Activated T-cell treated with anti-CD3 and anti-CD28 coated beads for 48 hours (primary cell): ENCODE measurements around the gene FAU.

Source experiments
- DNase-seq: peaks from one replicate; pipeline ENCODE4 v3.0.0-alpha.2; 2020; ENCODE audit warnings: low read depth

FAU gene

GRCh38 chr11:65135633-65136145, 13.8 kb upstream of the FAU start:
- DNase-seq: no peak

DNA sequence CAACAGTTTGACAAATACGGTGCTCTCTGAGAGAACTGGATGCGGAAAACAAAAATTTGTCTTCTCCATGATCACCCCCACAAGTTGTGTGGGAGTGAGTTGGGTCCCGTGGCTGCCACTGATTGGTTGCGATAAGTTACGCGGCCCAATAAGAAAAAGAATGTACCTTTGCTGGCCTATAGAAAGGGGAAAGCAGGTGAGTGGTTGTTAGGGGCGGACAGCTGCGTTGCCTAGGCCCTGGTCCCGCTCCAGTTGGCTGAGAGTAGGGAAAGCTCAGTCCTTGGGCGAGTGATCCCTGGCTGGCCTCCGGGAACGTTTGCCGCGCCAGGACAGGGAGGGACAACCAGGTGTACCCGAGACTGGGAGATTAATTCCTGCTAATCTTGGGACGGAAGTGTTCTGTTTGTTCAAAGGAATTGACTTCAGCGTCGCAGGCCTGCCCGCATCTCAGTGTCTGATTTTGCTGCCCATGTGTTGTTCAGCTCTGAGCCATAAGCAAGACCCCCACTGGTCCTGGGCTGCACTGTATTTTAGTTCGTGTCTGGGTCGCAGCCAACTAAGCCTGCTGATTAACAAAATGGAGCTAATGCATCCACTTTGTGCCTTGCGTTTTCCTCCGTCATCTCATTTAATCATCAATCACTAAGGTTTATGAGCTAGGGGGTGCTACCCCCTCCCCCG, 13.2 kb upstream of the FAU start:
- peak; percentile 65 for DNase-seq

DNA sequence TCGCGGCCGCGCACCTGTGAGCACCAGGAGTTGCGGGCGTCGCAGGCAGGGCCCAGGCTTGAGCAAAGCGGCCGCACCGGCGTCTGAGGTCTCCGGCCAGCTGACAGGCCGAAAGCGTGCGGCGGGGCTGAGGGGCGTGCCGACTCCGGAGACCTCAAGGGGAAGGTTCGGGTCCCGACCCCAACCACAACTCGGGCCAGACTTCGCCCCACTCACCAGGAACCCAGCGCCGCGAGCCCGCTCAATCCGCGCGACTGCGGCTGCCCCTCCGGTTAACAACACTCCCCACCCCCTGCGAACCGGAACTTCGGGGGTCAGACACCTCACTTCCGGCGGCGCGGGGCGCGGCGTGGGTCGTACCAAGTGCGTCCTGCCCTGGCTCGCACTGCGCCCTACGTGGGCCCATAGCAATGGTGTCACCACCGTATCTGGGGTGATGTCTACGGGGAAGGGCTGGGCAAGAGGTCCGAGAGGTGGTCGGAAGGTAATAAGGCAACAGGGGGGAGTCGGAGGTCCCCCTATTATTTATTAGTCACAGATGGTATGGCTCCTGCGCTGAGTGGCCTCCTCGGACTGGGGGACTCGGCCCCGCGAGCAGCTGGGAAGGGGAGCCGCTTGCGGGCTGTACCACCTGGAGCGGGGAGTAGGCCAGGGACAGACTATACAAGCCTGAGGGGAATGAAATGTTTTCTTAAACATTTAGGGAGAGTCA, 12.5 kb upstream of the FAU start, which contains the start of gene SYVN1:
TSS of gene SYVN1 (minus strand) at position 280 of the 712 bp plus-strand sequence. CDS start 918 bp downstream, outside the sequence.
- peak; percentile 88 for DNase-seq

GRCh38 chr11:65133724-65134123, 11.8 kb upstream of the FAU start:
- DNase-seq: no peak

- DNase-seq: peak; percentile 60
These were observed 11.2 kb upstream of the FAU start for GRCh38 chr11:65132988-65133700.

DNA sequence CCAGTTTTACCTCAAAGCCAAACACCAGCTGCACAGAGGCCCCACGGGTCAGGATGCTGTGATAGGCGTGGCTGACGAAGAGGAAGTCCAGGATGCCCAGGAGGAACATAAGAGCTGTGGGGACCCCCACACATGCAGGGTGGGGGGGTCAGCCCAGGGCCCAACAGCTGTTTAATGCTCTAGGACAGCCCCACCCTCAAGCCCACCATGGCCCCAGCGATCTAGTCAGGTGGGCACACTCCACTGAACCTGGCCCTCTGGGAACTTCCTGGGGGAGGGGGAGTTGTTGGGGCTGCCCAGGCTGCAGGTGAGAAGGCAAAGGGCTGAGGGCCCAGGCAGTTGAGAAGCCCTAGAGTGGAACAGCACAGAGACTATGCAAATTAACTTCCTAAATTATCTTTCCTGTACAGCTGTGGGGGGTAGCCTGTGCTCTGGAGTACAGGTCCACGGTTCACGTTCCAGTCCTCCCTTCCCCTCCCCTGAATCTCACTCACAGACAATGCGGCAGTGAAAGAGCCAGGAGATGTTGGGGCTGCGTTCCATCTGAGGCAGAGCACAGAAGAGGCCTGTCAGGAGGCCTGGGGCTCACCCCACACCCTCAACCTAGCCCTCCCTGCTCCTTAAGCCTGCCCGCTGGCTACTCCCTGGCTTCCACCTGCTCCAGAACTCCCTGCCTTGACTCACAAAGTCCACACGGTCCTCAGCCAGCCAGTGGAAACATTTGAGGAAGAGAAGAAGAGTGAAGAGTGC, 10.5 kb upstream of the FAU start:
- DNase-seq: no peak

DNA sequence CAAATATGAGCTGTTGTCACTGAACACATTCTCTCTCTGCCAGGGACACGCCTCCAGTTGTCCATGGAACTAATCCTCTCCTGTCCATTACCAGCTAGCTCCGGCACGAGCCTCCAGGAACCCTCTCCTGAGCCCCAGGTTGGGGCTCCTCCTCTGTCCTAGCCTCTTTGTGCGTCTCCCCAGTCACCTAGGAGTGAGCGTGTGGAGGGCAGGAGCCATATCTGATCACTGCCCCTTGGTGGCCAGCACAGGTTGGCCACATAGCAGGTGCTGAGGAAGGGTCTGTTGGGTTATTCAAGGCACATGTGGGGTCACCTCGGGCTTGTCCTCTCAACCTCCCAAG, 9.9 kb upstream of the FAU start:
- DNase-seq: no peak

- DNase-seq: no peak
These were observed 9.5 kb upstream of the FAU start for GRCh38 chr11:65131417-65131776.

- DNase-seq: no peak
These were observed 8.9 kb upstream of the FAU start for GRCh38 chr11:65130631-65131416.

DNA sequence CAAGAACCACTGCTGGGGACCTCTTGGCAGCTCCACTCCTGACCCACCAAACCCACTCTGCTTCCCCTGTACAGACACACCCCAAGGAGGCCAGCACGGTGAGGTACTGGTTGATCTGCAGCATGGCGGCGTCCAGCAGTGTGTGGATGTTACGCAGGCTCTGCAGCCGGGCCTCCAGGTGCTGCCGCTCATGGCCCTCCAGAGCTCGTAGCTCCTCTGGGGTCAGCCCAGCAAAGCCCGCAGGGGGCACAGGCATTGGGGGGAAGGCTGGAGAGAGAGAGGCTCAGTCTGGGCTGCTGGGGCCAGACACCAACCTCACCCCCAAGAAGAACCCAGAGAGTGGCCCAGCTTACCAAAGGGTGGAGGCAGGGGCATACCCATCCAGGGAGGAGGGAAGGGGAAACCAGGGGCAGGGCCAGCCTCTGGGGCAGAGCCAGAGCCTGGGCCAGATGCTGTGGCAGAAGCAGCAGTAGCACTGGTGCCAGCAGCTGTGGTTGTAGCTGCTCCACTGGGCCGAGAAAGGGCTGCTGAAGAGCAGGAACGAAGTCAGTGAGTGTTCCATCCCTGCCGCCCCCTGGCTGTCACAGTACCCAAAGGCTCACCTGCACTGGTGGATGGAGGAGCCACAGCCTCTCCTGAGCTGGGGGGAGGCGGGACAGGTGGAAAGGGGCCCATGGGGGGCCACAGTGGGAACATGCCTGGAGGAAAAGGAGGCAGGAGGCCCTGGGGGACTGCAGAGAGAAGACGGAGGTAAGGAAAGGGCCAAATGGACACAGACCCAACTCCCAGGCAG, 7.9 kb upstream of the FAU start:
- DNase-seq: no peak

DNA sequence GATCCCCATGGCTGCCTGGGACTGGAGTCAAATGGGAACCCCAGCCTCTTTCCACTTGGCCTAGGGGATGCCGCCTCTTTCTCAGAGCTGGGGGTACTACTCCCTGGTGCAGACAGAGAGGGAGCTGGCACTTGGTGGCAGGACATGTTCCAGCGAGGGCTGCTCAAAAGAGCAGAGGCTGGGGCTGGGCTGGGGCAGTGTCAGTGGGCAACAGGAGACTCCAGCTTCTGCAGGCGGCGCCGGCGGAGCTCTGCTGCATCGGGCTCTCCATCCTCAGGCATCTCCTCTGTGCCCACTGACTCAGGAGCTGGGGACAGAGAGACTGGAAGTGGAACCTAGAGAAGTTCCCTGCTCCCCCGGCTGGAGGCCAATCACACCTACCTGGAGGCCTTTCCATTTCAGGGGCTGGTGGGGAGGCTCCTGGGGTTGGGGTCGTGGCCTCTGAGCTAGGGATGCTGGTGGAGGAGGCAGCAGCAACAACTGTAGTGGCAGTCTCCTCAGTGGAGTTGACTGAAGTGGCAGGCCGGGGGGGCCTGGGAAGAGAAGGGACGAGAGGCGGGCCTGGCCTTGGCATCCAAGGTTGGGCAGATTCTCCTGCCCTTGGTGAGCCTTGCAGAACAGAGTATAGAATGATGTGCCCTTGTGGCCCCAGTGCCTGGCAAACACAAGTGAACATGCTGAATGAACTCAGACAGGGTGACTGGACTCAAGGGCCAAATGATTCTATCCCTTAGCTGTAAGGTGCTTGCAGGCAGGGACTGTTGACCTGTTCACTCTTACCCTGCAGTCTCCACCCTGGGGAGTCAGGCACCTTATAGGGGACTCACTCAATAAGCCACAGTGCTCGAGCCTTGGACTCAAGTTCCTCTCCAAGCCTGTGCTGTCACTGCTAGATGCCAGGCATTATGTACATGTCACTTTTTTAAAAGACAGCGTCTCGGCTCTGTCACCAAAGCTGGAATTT, 6.5 kb upstream of the FAU start:
- no peak for DNase-seq

- DNase-seq: no peak
These were observed 5.7 kb upstream of the FAU start for GRCh38 chr11:65127473-65128181.

GRCh38 chr11:65126624-65127274, 4.8 kb upstream of the FAU start:
- no peak for DNase-seq

DNA sequence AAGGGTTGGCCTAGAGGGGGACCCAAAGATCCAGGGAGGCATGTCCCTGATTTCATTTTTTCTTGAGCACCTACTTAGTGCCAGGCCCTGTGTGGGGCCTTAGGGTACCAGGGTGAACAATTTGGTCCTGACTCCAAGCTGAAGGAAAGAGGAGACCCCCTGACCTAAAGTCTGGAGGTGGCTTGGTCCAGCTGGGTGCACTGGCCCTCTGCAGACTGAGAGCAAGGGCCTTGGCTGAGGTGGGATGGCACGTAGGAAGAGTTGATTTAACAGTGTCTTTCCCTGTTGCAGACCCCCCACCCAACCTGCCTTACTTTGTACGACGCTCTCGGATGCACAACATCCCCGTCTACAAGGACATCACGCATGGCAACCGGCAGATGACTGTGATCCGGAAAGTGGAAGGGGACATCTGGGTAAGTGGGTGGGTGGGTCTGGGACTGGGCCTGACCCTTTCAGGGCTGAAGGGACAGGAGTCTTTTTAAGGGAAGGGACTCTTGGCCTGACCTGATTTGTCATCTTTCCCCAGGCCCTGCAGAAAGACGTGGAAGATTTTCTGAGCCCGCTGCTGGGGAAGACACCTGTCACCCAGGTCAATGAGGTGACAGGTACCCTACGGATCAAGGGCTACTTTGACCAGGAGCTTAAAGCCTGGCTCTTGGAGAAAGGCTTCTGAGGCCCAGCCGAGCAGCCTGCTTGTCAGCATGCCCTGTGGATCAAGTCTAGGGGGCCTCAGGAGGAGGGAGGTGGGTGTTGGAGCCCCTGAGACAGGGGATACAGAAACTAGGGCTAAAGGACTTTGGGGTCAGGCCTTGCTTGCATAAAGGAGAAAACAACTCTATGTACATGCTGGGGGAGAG, 3.5 kb upstream of the FAU start:
- DNase-seq: no peak

GRCh38 chr11:65124480-65125196, 2.7 kb upstream of the FAU start:
- no peak for DNase-seq

DNA sequence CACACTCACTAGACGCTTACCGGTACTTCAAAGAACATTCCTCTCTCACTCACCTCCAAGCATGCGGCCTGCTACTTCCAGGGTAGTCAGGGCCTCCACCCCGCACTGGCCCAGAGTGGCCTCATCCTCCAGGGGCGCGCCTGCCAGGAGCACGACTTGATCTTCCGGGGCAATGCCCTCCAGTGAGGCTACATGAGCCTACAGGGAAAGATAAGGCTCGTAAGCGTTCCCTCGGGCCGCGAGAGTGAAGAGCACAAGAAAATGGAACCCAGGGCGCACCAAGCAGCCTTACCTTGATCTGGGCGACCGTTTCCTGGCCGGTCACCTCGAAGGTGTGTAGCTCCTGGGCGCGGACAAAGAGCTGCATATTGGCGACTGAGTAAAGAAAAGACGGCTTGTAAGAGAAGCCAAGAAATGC, 478 bp downstream of the FAU start:
- DNase-seq: no peak

GRCh38 chr11:65120831-65121230, 1.1 kb downstream of the FAU start:
- DNase-seq: no peak
